ENCODE measurements around the gene ARHGAP10.

ARHGAP10 gene

GRCh38 chr4:148109216-148109615, 377.3 kb downstream of the ARHGAP10 start:
- TF ChIP-seq CTCF (IDR thresholded peaks at IDR 0.05; ENCODE audit: low read depth, low read length): no peak
- DNase-seq: no peak
- H3K9me3 ChIP-seq: no peaks in the 10 kb centered on the region
- H3K27me3 ChIP-seq: no peaks in the 10 kb centered on the region
- no peak overlapping the region for H3K4me3 ChIP-seq (ENCODE audit: low read depth, low read length)
- no peaks in the 10 kb centered on the region for H3K4me1 ChIP-seq
- H3K36me3 ChIP-seq: no peaks in the 10 kb centered on the region

- no peaks in the 10 kb centered on the region for H3K27me3 ChIP-seq
- no peak for TF ChIP-seq CTCF (IDR thresholded peaks at IDR 0.05; ENCODE audit: low read depth, low read length)
- no peak for DNase-seq
- no peak overlapping the region for H3K4me3 ChIP-seq (ENCODE audit: low read depth, low read length)
- no peaks in the 10 kb centered on the region for H3K9me3 ChIP-seq
- no peaks in the 10 kb centered on the region for H3K4me1 ChIP-seq
- no peaks in the 10 kb centered on the region for H3K36me3 ChIP-seq
Observed at GRCh38 chr4:148110169-148110568, 378.3 kb downstream of the ARHGAP10 start.

- H3K27me3 ChIP-seq: no peaks in the 10 kb centered on the region
- H3K36me3 ChIP-seq: no peaks in the 10 kb centered on the region
- no peaks in the 10 kb centered on the region for H3K9me3 ChIP-seq
- no peak for DNase-seq
- no peak overlapping the region for H3K4me3 ChIP-seq (ENCODE audit: low read depth, low read length)
- no peaks in the 10 kb centered on the region; the same call in 1 of the 2 replicates for H3K4me1 ChIP-seq
- TF ChIP-seq CTCF (IDR thresholded peaks at IDR 0.05; ENCODE audit: low read depth, low read length): no peak
Observed at GRCh38 chr4:148112231-148112982, 380.5 kb downstream of the ARHGAP10 start.

GRCh38 chr4:148114436-148114835, 382.5 kb downstream of the ARHGAP10 start:
- H3K9me3 ChIP-seq: no peaks in the 10 kb centered on the region
- H3K36me3 ChIP-seq: no peaks in the 10 kb centered on the region
- no peak overlapping the region for H3K4me3 ChIP-seq (ENCODE audit: low read depth, low read length)
- no peaks in the 10 kb centered on the region; the same call in 1 of the 2 replicates for H3K4me1 ChIP-seq
- no peak for TF ChIP-seq CTCF (IDR thresholded peaks at IDR 0.05; ENCODE audit: low read depth, low read length)
- no peaks in the 10 kb centered on the region for H3K27me3 ChIP-seq
- DNase-seq: no peak

- no peaks in the 10 kb centered on the region for H3K27me3 ChIP-seq
- no peaks in the 10 kb centered on the region for H3K9me3 ChIP-seq
- DNase-seq: no peak
- no peak for TF ChIP-seq CTCF (IDR thresholded peaks at IDR 0.05; ENCODE audit: low read depth, low read length)
- H3K4me3 ChIP-seq (ENCODE audit: low read depth, low read length): no peak overlapping the region
- H3K4me1 ChIP-seq: no peaks in the 10 kb centered on the region; the same call in 1 of the 2 replicates
- H3K36me3 ChIP-seq: no peaks in the 10 kb centered on the region
Observed at GRCh38 chr4:148116264-148116663, 384.4 kb downstream of the ARHGAP10 start.

GRCh38 chr4:148116969-148117368, 385.1 kb downstream of the ARHGAP10 start:
- DNase-seq: no peak
- H3K27me3 ChIP-seq: no peaks in the 10 kb centered on the region
- TF ChIP-seq CTCF (IDR thresholded peaks at IDR 0.05; ENCODE audit: low read depth, low read length): no peak
- H3K4me1 ChIP-seq: no peaks in the 10 kb centered on the region; the same call in 1 of the 2 replicates
- H3K9me3 ChIP-seq: no peaks in the 10 kb centered on the region
- H3K4me3 ChIP-seq (ENCODE audit: low read depth, low read length): no peak overlapping the region
- H3K36me3 ChIP-seq: no peaks in the 10 kb centered on the region
